NCI-H1930 (cell line): ENCODE results near the gene TFDP2.
"Not testable (repeated sequence)": the region's sequence is repeated elsewhere in the genome, so short reads cannot be mapped to it uniquely, and the experiment has no call there.

ENCODE experiments used
- DNase-seq, 2 experiments: peaks; one replicate each; lab custom pipeline; 2025; lab: John Stamatoyannopoulos, UW

TFDP2 gene

GRCh38 chr3:141926929-141927328 lies 222.4 kb downstream of the TFDP2 start:
- DNase-seq: no peak

DNA sequence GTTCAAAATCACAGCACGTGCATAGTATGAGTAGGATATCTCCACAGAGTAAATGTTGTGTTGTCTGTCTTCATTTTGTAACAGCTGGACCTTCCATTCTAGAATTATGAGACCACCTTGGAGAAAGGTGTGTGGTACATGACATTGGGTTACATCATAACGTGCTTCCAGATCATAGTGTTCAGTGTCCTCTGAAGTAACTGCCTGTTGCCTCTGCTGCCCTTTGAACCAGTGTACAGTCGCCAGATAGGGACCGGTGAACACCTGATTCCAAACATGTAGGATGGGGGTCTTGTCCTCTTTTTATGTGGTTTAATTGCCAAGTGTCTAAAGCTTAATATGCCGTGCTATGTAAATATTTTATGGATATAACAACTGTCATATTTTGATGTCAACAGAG lies 223.7 kb downstream of the TFDP2 start:
- DNase-seq: not testable (repeated sequence)

GRCh38 chr3:141921316-141921715 lies 228.0 kb downstream of the TFDP2 start:
- no peak for DNase-seq

- no peak for DNase-seq
Measured at GRCh38 chr3:141920701-141921100, 228.6 kb downstream of the TFDP2 start.

DNA sequence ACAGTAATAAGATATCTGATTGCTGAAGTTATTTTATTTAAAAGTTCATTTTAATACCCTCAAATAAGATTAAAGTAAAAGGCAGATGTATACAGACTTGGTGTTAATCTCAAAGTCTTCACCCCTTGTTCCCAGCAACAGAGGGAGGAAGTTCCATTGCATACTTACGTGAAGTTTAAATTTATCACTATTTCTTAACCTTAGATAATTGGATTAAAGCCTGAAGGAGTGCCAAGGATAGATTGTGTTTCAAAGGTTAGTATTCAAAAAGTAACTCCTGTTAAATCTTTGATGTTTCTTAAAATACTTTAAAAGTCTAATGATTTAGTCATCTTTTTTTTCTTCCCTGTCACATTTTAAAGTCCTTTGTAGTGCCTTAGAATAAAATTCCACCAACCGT lies 233.6 kb downstream of the TFDP2 start:
- DNase-seq: no peak

- DNase-seq: no peak
Measured at GRCh38 chr3:141915016-141915415, 234.3 kb downstream of the TFDP2 start.

DNA sequence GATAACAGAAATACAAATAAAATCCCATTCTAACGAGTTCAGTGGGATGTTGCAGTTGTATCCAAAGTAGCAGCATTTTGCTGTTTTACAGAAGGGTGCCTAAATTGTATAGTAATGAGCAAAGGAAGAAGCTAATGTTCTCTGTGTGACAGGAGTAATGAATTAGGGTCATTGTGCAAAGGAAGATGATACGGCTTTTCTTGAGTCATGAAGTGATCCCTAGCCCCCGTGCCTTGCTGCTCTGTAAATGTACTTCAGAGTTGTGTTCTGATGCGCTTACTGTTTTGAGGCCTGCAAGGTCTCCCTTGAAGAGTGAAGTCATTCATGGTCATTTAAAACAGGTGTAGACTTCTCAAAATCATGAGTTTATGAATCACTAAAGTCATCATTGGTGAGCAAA lies 235.0 kb downstream of the TFDP2 start:
- no peak for DNase-seq

DNA sequence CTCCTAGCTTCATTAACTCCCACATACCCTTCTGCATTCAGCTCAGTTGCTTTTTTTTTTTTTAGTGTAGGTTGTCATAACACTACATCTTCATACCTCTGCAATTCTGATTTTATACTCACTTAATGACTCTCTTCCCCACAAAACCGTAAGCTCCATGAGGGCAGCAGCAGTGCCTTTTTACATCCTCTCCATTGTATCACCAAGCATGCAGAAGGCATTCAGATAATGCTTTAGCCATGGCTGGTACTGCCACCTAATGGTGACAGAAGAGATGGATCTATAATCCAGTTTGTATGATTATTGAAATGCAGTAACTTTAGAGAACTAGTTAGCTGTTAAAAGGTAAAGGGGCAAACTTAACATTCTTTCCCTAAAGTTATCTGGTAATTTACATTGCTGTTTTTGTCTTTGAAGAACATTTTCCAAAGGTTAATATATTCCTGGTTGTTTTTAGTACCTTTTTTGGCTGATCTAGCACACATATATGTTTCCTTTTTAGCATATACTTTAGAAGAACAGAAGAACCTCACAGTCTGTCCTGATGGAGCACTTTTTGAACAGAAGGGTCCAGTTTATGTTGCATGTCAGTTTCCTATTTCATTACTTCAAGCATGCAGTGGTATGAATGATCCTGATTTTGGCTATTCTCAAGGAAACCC lies 236.1 kb downstream of the TFDP2 start:
- DNase-seq: peak in 1 of 2 experiments; percentile 8

DNA sequence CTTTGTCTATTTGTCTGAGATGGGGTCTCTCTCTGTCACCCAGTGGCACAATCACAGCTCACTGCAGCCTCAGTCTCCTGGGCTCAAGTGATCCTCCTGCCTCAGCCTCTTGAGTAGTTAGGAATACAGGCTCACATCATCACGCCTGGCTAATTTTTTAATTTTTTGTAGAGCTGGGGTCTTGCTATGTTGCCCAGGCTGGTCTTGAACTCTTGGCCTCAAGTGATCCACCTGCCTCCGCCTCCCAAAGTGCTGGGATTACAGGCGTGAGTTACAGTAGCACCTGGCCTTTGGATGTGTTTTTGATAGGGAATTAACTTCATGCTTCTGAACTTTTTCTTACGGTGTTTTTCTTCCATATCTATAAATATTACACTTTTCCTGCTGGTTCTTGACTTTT lies 239.4 kb downstream of the TFDP2 start:
- not testable (repeated sequence) for DNase-seq

DNA sequence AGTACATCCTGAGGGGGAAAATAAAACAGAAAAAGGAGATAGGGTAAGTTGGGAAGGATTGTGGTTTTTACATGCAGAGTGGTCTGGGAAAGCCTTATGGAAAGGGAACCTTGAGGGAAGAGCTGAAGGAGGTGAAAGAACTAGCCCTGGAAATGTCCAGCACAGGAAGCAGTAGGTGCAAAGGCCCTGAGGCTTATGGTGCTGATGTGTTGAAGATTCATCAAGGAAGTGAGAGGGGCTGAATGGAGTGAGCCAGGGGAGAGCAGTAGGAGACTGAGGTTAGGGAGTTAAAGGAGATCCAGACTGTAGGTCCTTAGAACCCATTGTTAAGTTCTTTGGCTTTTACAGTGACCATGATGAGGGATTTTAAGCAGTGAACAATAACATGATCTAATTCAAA lies 239.9 kb downstream of the TFDP2 start:
- no peak for DNase-seq

- no peak for DNase-seq
Measured at GRCh38 chr3:141905129-141905528, 244.2 kb downstream of the TFDP2 start.

DNA sequence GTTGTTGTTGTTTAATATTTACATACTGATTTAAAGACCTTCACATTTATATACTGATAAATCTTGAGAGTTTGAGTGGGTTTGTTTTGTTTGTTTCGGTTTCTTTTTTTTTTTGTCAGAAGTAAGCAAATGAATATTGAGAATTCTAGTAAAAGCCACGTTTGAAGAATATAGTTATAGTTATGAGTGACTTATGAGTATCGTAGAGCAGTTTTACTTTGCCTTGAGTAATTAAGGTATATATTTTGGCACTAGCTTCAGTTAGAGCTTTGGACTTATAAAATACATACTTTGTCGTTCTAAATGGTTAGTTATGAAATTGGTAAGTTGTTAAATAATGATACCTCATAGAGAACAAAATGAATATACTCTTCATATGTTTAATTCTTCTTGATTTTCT lies 245.1 kb downstream of the TFDP2 start:
- DNase-seq: no peak

DNA sequence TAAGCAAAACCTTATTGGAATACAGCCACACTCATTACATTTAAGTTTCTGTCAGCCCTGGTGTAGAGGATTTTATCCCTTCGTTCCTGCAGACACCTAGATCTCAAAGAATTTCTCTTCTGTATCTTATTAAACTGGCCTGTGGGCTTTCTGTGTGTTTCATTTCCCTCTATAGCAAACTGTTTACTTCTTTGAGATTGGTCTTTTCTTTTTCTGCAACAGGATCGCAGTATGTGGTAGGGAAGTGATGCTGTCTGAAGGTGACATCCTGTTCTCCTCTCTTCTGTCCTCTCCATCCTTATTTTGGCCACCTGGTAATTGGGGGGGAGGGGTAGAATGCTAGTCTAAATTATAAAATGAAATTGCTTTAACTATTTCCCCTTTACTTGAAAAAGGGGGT lies 247.4 kb downstream of the TFDP2 start:
- no peak for DNase-seq

- DNase-seq: no peak
Measured at GRCh38 chr3:141900343-141900742, 249.0 kb downstream of the TFDP2 start.

DNA sequence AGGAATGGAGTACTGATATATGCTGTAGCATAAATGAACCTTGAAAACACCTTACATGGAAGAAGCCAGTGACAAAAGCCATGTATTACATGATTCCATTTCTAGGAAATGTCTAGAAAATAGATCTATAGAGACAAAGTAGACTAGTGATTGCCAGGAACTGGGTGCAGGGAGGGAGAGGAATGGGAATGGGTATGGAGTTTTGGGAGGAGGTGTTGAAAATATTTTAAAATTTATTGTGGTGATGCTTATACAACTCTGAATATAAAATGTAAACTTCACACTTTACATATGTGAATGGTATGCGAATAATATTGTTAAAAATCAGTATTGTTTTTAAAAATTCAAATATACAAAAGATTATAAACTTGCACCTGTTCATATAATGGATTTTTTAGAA lies 250.4 kb downstream of the TFDP2 start:
- no peak for DNase-seq

- DNase-seq: no peak
Measured at GRCh38 chr3:141895731-141896130, 253.6 kb downstream of the TFDP2 start.

GRCh38 chr3:141894524-141895176 lies 254.7 kb downstream of the TFDP2 start:
- no peak for DNase-seq
